Smooth muscle cell (in vitro differentiated cells): ENCODE data around the gene RFFL. TPM values are rescaled to one million over a fixed set of nuclear protein-coding genes. Genes with fewer than 3 reads are reported as not detected.
"Not testable (repeated sequence)": the region's sequence is repeated elsewhere in the genome, so short reads cannot be mapped to it uniquely, and the experiment has no call there.

ENCODE experiments used
- DNase-seq: peaks from one replicate; lab custom pipeline; 2025; ENCODE audit not compliant: unreplicated experiment; lab: John Stamatoyannopoulos, UW
- H2AFZ ChIP-seq: fragments of 200-600 bp; sonication (generic); 2 replicates; pipeline ENCODE4 v1.6.0; 2016; ENCODE audit warnings: antibody characterized with exemption, low read depth, mild to moderate bottlenecking
- H3F3A ChIP-seq: fragments of 200-600 bp; sonication (generic); 2 replicates; pipeline ENCODE4 v1.6.0; 2017; ENCODE audit warnings: antibody characterized with exemption, low read depth
- H3K27ac ChIP-seq: fragments of 200-600 bp; sonication (generic); 2 replicates; pipeline ENCODE4 v1.5.1; 2016; ENCODE audit warnings: low read depth, mild to moderate bottlenecking
- H3K27me3 ChIP-seq: fragments of 200-600 bp; sonication (generic); 2 replicates; pipeline ENCODE4 v1.6.1; 2016; ENCODE audit warnings: low read depth, mild to moderate bottlenecking
- H3K36me3 ChIP-seq: fragments of 200-600 bp; sonication (generic); 2 replicates; pipeline ENCODE4 v1.5.1; 2016; ENCODE audit warnings: low read depth
- H3K4me1 ChIP-seq: fragments of 200-600 bp; sonication (generic); 2 replicates; pipeline ENCODE4 v1.5.1; 2016; ENCODE audit warnings: low read depth
- H3K4me2 ChIP-seq: fragments of 200-600 bp; sonication (generic); 2 replicates; pipeline ENCODE4 v1.6.0; 2016; ENCODE audit warnings: mild to moderate bottlenecking
- H3K4me3 ChIP-seq: fragments of 200-600 bp; sonication (generic); 2 replicates; pipeline ENCODE4 v1.5.1; 2016; ENCODE audit warnings: mild to moderate bottlenecking
- H3K79me2 ChIP-seq: fragments of 200-600 bp; sonication (generic); 2 replicates; pipeline ENCODE4 v1.6.0; 2016; ENCODE audit warnings: low read depth, mild to moderate bottlenecking
- H3K9ac ChIP-seq: fragments of 200-600 bp; sonication (generic); 2 replicates; pipeline ENCODE4 v1.6.0; 2016; ENCODE audit warnings: low read depth
- H3K9me3 ChIP-seq: fragments of 200-600 bp; sonication (generic); replicated peaks from 2 replicates; pipeline ENCODE4 v1.5.1; 2016; ENCODE audit warnings: low read depth
- H4K20me1 ChIP-seq: fragments of 200-600 bp; sonication (generic); 2 replicates; pipeline ENCODE4 v1.6.0; 2016; ENCODE audit warnings: low read depth
- WGBS: methylation state at CpG from one replicate; pipeline ENCODE4 v1.1.7; 2016; ENCODE audit warnings: low lambda C conversion rate; 5-methylcytosine and 5-hydroxymethylcytosine counted together
- polyA plus RNA-seq: library from polyadenylated mRNA; unstranded; fragments of >200 nt; fragmentation: Nextera tagmentation; extraction: Ambion mirVana; gene quantifications from 2 replicates; pipeline ENCODE4 v1.2.1, GENCODE V29; 2016
- total RNA-seq: library from RNA; depleted of rRNA; stranded (reverse); fragments of >200 nt; gene quantifications from 2 replicates; pipeline ENCODE4 v1.2.3, GENCODE V29; 2014
- TF ChIP-seq, protein P1 (sequence below): fragments of 200-600 bp; sonication (generic); IDR thresholded peaks from 2 replicates; pipeline ENCODE4 v1.5.1; 2017; ENCODE audit warnings: borderline replicate concordance, mild to moderate bottlenecking, antibody characterized with exemption; ENCODE audit not compliant: insufficient read depth, poor library complexity, severe bottlenecking

Gene RFFL
- total and polyA plus RNA-seq, 2 experiments from 2014 or later = 7.0 to 7.1 TPM

DNA sequence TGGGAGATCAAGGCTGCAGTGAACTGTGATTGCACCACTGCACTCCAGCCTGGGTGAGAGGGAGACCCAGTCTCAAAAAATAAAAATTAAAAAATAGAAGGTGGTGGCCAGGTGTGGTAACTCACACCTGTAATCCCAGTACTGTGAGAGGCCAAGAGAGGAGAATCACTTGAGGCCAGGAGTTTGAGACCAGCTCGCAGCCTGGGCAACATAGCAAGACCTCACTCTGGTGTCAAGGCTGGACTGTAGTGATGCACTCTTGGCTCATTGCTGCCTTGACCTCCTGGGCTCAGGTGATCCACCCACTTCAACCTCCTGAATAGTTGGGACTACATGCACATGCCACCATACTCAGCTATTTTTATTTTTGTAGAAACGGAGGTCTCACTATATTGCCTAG is 13.3 kb downstream of the RFFL start:
- H3K9me3 ChIP-seq = no peaks in the 10 kb centered on the region
- no peak for DNase-seq
- H3K27me3 ChIP-seq = no peaks in the 10 kb centered on the region
- no peaks in the 10 kb centered on the region for H3F3A ChIP-seq
- no peak overlapping the region for H2AFZ ChIP-seq
- WGBS = 100% methylated on average over 2 of the region's 2 CpGs
- no peak overlapping the region for H3K4me2 ChIP-seq
- no peak overlapping the region for H3K9ac ChIP-seq
- H4K20me1 ChIP-seq = peaks cover 82% of the 10 kb centered on the region
- H3K36me3 ChIP-seq = no peaks in the 10 kb centered on the region
- H3K4me1 ChIP-seq = peaks cover 30% of the 10 kb centered on the region
- H3K27ac ChIP-seq = no peak overlapping the region
- no peak overlapping the region for H3K4me3 ChIP-seq
- TF ChIP-seq, protein P1, sequence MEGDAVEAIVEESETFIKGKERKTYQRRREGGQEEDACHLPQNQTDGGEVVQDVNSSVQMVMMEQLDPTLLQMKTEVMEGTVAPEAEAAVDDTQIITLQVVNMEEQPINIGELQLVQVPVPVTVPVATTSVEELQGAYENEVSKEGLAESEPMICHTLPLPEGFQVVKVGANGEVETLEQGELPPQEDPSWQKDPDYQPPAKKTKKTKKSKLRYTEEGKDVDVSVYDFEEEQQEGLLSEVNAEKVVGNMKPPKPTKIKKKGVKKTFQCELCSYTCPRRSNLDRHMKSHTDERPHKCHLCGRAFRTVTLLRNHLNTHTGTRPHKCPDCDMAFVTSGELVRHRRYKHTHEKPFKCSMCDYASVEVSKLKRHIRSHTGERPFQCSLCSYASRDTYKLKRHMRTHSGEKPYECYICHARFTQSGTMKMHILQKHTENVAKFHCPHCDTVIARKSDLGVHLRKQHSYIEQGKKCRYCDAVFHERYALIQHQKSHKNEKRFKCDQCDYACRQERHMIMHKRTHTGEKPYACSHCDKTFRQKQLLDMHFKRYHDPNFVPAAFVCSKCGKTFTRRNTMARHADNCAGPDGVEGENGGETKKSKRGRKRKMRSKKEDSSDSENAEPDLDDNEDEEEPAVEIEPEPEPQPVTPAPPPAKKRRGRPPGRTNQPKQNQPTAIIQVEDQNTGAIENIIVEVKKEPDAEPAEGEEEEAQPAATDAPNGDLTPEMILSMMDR = no peak
- H3K79me2 ChIP-seq = peaks cover 3% of the 10 kb centered on the region

DNA sequence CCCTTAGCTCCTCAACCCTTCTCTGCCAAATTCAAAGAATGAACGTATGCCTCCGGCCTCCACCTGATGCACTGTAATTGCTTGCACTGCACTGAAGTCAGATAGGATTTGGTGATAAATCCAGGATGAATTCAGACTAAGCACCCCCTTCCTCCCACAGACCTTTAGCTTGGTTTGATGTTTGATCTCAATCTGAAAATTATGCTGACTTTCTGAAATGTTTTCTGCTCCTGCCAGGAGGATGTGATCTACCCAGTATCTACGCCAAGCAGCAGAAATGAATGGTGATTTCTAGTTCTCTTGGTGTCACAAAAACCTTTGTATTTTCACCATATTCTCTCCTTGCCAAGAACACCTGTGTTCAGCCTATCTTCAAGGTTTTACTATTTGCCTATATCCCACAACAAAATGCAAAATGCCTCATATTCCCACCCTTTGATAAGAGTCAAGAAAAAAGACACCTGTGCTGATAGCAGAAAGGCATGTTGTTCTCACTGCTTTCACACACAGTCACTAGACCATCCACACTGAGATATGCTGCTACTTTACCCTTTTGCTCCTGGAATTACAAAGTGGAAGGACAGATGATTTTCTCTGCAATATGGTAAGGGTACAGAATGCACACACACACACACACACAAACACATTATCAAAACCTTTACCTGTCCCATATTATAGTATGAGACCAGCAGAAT is 14.7 kb downstream of the RFFL start:
- TF ChIP-seq, protein P1 = no peak
- Histone ChIP-seq H3K36me3 (no peaks in the 10 kb centered on the region), H3K4me3 (no peak overlapping the region), H3K9me3 (no peaks in the 10 kb centered on the region), H3F3A (no peaks in the 10 kb centered on the region), H3K9ac (no peak overlapping the region), H4K20me1 (peaks cover 89% of the 10 kb centered on the region), H3K4me2 (no peak overlapping the region), H3K27me3 (no peaks in the 10 kb centered on the region), H3K79me2 (peaks cover 3% of the 10 kb centered on the region), H3K27ac (no peak overlapping the region), H3K4me1 (peaks cover 30% of the 10 kb centered on the region), H2AFZ (no peak overlapping the region)
- WGBS = 85% methylated on average over 3 of the region's 3 CpGs
- no peak for DNase-seq

DNA sequence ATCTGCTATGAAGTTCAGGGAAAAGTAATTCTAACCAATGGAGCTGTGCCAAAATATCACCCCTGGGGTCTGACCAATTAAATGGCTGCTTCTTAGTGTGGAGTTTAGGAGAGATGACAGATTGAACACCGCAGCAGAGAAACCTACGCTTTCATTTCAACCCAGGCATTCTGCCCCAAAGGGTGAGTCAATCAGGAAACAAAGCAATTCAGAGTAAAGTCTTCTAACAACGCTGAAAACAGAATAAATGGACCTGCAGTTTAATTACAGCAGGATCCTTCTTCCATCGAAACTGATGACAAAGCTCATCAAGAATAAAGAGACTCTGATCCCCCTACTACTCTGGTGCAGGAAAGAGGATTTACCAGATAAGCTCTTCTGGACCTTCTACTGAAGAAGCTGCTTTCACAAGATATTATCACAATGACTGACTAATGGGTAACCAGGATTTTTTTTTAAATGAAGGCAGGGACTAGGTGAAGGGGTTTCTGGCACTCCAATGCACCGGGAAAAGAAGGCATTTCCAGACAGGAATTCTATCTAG is 16.7 kb downstream of the RFFL start:
- Histone ChIP-seq H3K27me3 (no peaks in the 10 kb centered on the region), H3K4me1 (peaks cover 24% of the 10 kb centered on the region), H3F3A (no peaks in the 10 kb centered on the region), H4K20me1 (peaks cover 77% of the 10 kb centered on the region), H3K4me3 (no peak overlapping the region), H3K79me2 (peaks cover 3% of the 10 kb centered on the region), H3K4me2 (peak overlapping the region; percentile 19), H2AFZ (no peak overlapping the region), H3K27ac (no peak overlapping the region), H3K9ac (no peak overlapping the region), H3K9me3 (no peaks in the 10 kb centered on the region), H3K36me3 (no peaks in the 10 kb centered on the region)
- 58% methylated on average over 5 of the region's 5 CpGs for WGBS
- TF ChIP-seq, protein P1 = no peak
- no peak for DNase-seq

DNA sequence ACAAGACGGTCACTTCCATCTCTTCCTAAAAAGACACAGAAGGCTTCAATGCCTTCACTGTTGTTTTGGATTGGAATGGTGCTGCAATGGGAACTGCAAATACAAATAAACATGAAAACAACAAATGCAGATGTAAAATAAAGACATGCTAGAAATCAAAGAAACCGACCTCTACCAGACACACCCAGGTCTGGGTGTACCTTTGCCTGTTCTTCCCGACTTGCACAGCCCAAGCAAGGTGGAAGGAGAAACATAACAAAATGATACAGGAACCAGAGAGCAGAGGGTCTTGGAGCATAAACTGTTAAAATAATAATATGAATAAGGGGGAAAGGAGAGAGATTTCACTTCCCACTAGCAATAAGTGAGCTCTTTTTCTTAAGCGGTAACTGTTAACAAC is 17.3 kb downstream of the RFFL start:
- H3K4me1 ChIP-seq = peaks cover 19% of the 10 kb centered on the region
- no peak overlapping the region for H3K4me3 ChIP-seq
- TF ChIP-seq, protein P1 = no peak
- no peak for DNase-seq
- H3K4me2 ChIP-seq = peak overlapping the region; percentile 19
- H4K20me1 ChIP-seq = peaks cover 71% of the 10 kb centered on the region
- peaks cover 3% of the 10 kb centered on the region for H3K79me2 ChIP-seq
- WGBS = 93% methylated on average over 4 of the region's 4 CpGs
- H3F3A ChIP-seq = no peaks in the 10 kb centered on the region
- H3K27ac ChIP-seq = no peak overlapping the region
- H3K9me3 ChIP-seq = no peaks in the 10 kb centered on the region
- no peaks in the 10 kb centered on the region for H3K27me3 ChIP-seq
- H3K9ac ChIP-seq = no peak overlapping the region
- no peak overlapping the region for H2AFZ ChIP-seq
- H3K36me3 ChIP-seq = no peaks in the 10 kb centered on the region

DNA sequence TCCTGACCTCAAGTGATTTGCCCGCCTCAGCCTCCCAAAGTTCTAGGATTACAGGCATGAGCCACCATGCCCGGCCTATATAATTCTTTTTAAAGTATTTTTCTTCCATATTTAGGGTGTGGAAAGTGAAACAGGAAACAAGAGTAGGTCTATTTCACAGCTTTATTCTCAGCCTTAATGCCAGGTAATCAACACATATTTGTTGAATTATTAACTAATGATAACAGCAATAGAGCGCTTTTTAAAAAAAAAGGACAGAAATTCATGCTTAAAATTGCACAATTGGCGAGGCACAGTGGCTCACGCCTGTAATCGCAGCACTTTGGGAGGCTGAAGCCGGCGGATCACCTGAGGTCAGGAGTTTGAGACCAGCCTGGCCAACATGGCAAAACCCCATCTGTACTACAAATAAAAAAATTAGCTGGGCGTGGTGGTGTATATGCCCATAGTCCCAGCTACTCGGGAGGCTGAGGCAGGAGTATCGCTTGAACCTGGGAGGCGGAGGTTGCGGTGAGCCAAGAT is 18.0 kb downstream of the RFFL start:
- not testable (repeated sequence) for H3K79me2 ChIP-seq, H3K4me2 ChIP-seq, H3K27ac ChIP-seq, H3K9ac ChIP-seq, H2AFZ ChIP-seq, H3K9me3 ChIP-seq, DNase-seq, H3F3A ChIP-seq, H3K4me3 ChIP-seq, H3K27me3 ChIP-seq, H3K36me3 ChIP-seq
- Histone ChIP-seq H3K4me1 (peaks cover 19% of the 10 kb centered on the region), H4K20me1 (peaks cover 64% of the 10 kb centered on the region)
- WGBS = 97% methylated on average over 13 of the region's 13 CpGs
